GM12878 (cell line): ENCODE data around the gene XPO1. TPM values are rescaled to one million over a fixed set of nuclear protein-coding genes. Genes with fewer than 3 reads are reported as not detected.

ENCODE experiments used
- ATAC-seq: fragments of 200-7000 bp; cut with Tn5 transposase; 3 replicates; pipeline ENCODE4 v1.9.1; 2020; ENCODE audit warnings: mild to moderate bottlenecking, moderate library complexity
- BruUV-seq: library from RNA; stranded (reverse); fragments of 400-500 nt; replicated peaks from 2 replicates; lab custom pipeline; 2021; lab: Mats Ljungman, UMichigan
- CTCF ChIA-PET: fragments of 300-600 bp; sonication (Branson Sonifier 250); formaldehyde crosslinking; extraction: SDS; loops from one replicate; lab custom pipeline; 2021; ENCODE audit warnings: inconsistent platforms; lab: Yijun Ruan, JAX
- POLR2A ChIA-PET: fragments of 350-600 bp; formaldehyde crosslinking; extraction: SDS; loops from one replicate; lab custom pipeline; 2021; ENCODE audit warnings: inconsistent platforms; lab: Charles Lee
- RAD21 ChIA-PET: fragments of 300-600 bp; sonication (Branson Sonifier 250); formaldehyde crosslinking; loops from one replicate; lab custom pipeline; 2023; ENCODE audit warnings: antibody characterized with exemption; ENCODE audit not compliant: unreplicated experiment; lab: Charles Lee
- SMC1A ChIA-PET: fragments of 300-600 bp; sonication (Branson Sonifier 250); formaldehyde crosslinking; loops from one replicate; lab custom pipeline; 2023; ENCODE audit not compliant: unreplicated experiment, uncharacterized antibody; lab: Charles Lee
- DNase-seq: peaks from one replicate; pipeline ENCODE4 v3.0.0-alpha.2; 2011; ENCODE audit warnings: low read depth, low spot score
- FAIRE-seq: peaks from 3 replicates; lab custom pipeline; 2011; peaks lifted over from hg19 to GRCh38; lab: Jason Lieb, UNC
- H2AFZ ChIP-seq: 2 replicates; pipeline ENCODE4 v1.6.0; 2011; ENCODE audit warnings: low read depth, low read length, control low read depth; ENCODE audit not compliant: control insufficient read depth
- H3K27ac ChIP-seq: 2 replicates; pipeline ENCODE4 v1.5.1; 2011; ENCODE audit warnings: control low read depth; ENCODE audit not compliant: control insufficient read depth, insufficient read depth
- H3K27me3 ChIP-seq, 2 experiments: replicated peaks in 1 of 2; 2 replicates each; pipeline versions ENCODE4 v1.6.0 to v1.6.1; 2011; ENCODE audit warnings: low read length in 1 of 2; ENCODE audit not compliant: control insufficient read depth in 2 of 2, insufficient read depth in 2 of 2
- H3K36me3 ChIP-seq, 2 experiments: 2 replicates each; pipeline ENCODE4 v1.5.1; 2011; ENCODE audit warnings: low read length in 1 of 2; ENCODE audit not compliant: control insufficient read depth in 2 of 2, insufficient read depth in 2 of 2
- H3K4me1 ChIP-seq: 2 replicates; pipeline ENCODE4 v1.6.1; 2011; ENCODE audit warnings: mild to moderate bottlenecking, low read length, moderate library complexity, mixed read lengths; ENCODE audit not compliant: control insufficient read depth, insufficient read depth
- H3K4me2 ChIP-seq: 2 replicates; pipeline ENCODE4 v1.6.0; 2011; ENCODE audit warnings: control low read depth; ENCODE audit not compliant: control insufficient read depth, insufficient read depth
- H3K4me3 ChIP-seq: fragments of 200-600 bp; sonication (generic); 2 replicates; pipeline ENCODE4 v1.5.1; 2016
- H3K79me2 ChIP-seq: 2 replicates; pipeline ENCODE4 v1.6.0; 2011; ENCODE audit warnings: low read length; ENCODE audit not compliant: control insufficient read depth, insufficient read depth
- H3K9ac ChIP-seq: 2 replicates; pipeline ENCODE4 v1.8.0; 2011; ENCODE audit warnings: low read length, control low read depth, mixed read lengths; ENCODE audit not compliant: control insufficient read depth, insufficient read depth
- H3K9me3 ChIP-seq: replicated peaks from 3 replicates; pipeline ENCODE4 v1.5.1; 2011; ENCODE audit warnings: mild to moderate bottlenecking, low read length; ENCODE audit not compliant: control insufficient read depth, insufficient read depth
- H4K20me1 ChIP-seq: 2 replicates; pipeline ENCODE4 v1.6.0; 2011; ENCODE audit not compliant: control insufficient read depth, insufficient read depth
- ASH2L ChIP-seq: fragments of 300-600, 200-600 bp; sonication (generic); IDR thresholded peaks from 2 replicates; pipeline ENCODE4 v1.6.1; 2017; ENCODE audit warnings: low read depth, mild to moderate bottlenecking, borderline replicate concordance
- ATF2 ChIP-seq: IDR thresholded peaks from 2 replicates; pipeline ENCODE4 v1.6.1; 2012; ENCODE audit warnings: low read length, inconsistent platforms
- CREM ChIP-seq: IDR thresholded peaks from 2 replicates; pipeline ENCODE4 v1.6.1; 2014; ENCODE audit warnings: antibody characterized with exemption, low read depth
- MTA3 ChIP-seq: IDR thresholded peaks from 2 replicates; pipeline ENCODE4 v1.6.1; 2012; ENCODE audit warnings: low read length, inconsistent platforms, borderline replicate concordance
- POLR2AphosphoS2 ChIP-seq: IDR thresholded peaks from 2 replicates; pipeline ENCODE4 v1.6.1; 2011; ENCODE audit warnings: low read depth, mild to moderate bottlenecking, low read length, improper control_type of control experiment, moderate library complexity
- RCOR1 ChIP-seq: conservative IDR thresholded peaks from 2 replicates; pipeline ENCODE4 v1.6.1; 2012; ENCODE audit warnings: low read depth, low read length, improper control_type of control experiment
- SKIL ChIP-seq: fragments of 450-650 bp; IDR thresholded peaks from 2 replicates; pipeline ENCODE4 v1.6.1; 2017; ENCODE audit warnings: mild to moderate bottlenecking, low read depth, inconsistent platforms; ENCODE audit not compliant: poor library complexity, severe bottlenecking
- TCF3 ChIP-seq: IDR thresholded peaks from 2 replicates; pipeline ENCODE4 v1.6.1; 2012; ENCODE audit warnings: low read depth, mild to moderate bottlenecking, low read length, borderline replicate concordance; ENCODE audit not compliant: insufficient read depth
- ZBTB4 ChIP-seq: fragments of 450-650 bp; formaldehyde crosslinking; IDR thresholded peaks from 2 replicates; pipeline ENCODE4 v1.4.0; 2022; ENCODE audit warnings: mild to moderate bottlenecking, moderate library complexity
- ZNF207 ChIP-seq: fragments of 450-650 bp; IDR thresholded peaks from 2 replicates; pipeline ENCODE4 v1.6.1; 2014; ENCODE audit warnings: antibody characterized with exemption, mild to moderate bottlenecking, borderline replicate concordance
- ZNF592 ChIP-seq: fragments of 450-650 bp; IDR thresholded peaks from 2 replicates; pipeline ENCODE4 v1.6.1; 2017; ENCODE audit warnings: mild to moderate bottlenecking, moderate library complexity
- ZZZ3 ChIP-seq: IDR thresholded peaks from 2 replicates; pipeline ENCODE4 v1.6.1; 2011; ENCODE audit warnings: low read depth; ENCODE audit not compliant: control insufficient read depth, insufficient read length
- WGBS: methylation state at CpG from one replicate; pipeline ENCODE4 v1.1.6; 2016; ENCODE audit warnings: low lambda C conversion rate; ENCODE audit not compliant: insufficient replicate concordance, insufficient coverage; ENCODE audit errors: missing lambda C conversion rate; 5-methylcytosine and 5-hydroxymethylcytosine counted together
- in situ Hi-C: fragments of 300-500 bp; cut with MboI; formaldehyde crosslinking; loops from 9 replicates; pipeline ENCODE4 v1.14.3; 2018; ENCODE audit warnings: mixed read lengths
- intact Hi-C: fragments of 100-400 bp; cut with micrococcal nuclease; formaldehyde crosslinking; loops from one replicate; pipeline ENCODE4 v1.14.2; 2022; ENCODE audit not compliant: unreplicated experiment
- polyA plus RNA-seq, 11 experiments: library from polyadenylated mRNA; depleted of rRNA in 4 of 11; unstranded in 6 of 11; stranded (reverse) in 5 of 11; fragments of >200 nt; fragmentation: Nextera tagmentation in 4 of 11; fragmentation: Illumina TruSeq in 1 of 11; extraction: Ambion mirVana in 4 of 11; extraction: Trizol in 1 of 11; gene quantifications; 1 replicate in 1 of 11; 2 replicates in 10 of 11; pipeline versions ENCODE4 v1.2.1 to v1.2.3, GENCODE V29; 2011 to 2016; ENCODE audit warnings: inconsistent platforms in 2 of 11, missing spikeins in 2 of 11, low read depth in 1 of 11
- total RNA-seq, 4 experiments: library from RNA; depleted of rRNA in 3 of 4; stranded (reverse); fragments of >200 nt in 3 of 4; fragmentation: Illumina TruSeq in 1 of 4; extraction: Trizol in 1 of 4; gene quantifications; 2 replicates each; pipeline versions ENCODE4 v1.2.1 to v1.2.3, GENCODE V29; 2013 to 2021

Gene XPO1
- total and polyA plus RNA-seq, 10 of the 15 experiments (the other 5 are each of a cell fraction or from before 2014, with no cell fraction given), result 57.3 to 216 (median 153) TPM

GRCh38 chr2:61461404-61461803, 76.8 kb downstream of the XPO1 start:
- FAIRE-seq (no peak), ATAC-seq (no peak), DNase-seq (no peak)
- H3K27me3 ChIP-seq, result no peaks in the 10 kb centered on the region
- no peak overlapping the region for H3K4me3 ChIP-seq
- ChIA-PET RAD21 (no interaction called here), POLR2A (interaction anchor here (0.9 kb wide), 1 partner anchor 26 kb away, joined by 3 read pairs; no protein-coding TSS in a partner anchor), CTCF (interaction anchor here (3.4 kb wide), 1 partner anchor 35 kb away, joined by 16 read pairs; no protein-coding TSS in a partner anchor), SMC1A (interaction anchor here (0.7 to 7.1 kb wide), 3 partner anchors 19 to 107 kb away, joined by 3 to 32 read pairs (median 7); no protein-coding TSS in a partner anchor)
- WGBS, result 100% methylated on average over 2 of the region's 2 CpGs
- H3K9me3 ChIP-seq, result no peaks in the 10 kb centered on the region
- no peak for TF ChIP-seq ZZZ3
- no peak for TF ChIP-seq ZNF207
- TF ChIP-seq MTA3, result no peak
- TF ChIP-seq ATF2, result no peak
- no peak for TF ChIP-seq ASH2L
- TF ChIP-seq ZNF592, result no peak
- no peak for TF ChIP-seq SKIL
- no peak for TF ChIP-seq CREM
- TF ChIP-seq ZBTB4 (CRISPR knock-in tag), result no peak
- no peak for TF ChIP-seq POLR2AphosphoS2
- TF ChIP-seq TCF3, result no peak
- TF ChIP-seq RCOR1, result no peak
- H3K4me2 ChIP-seq, result no peak overlapping the region
- intact Hi-C loops, result no loop called here
- peaks cover 8% of the 10 kb centered on the region for H3K4me1 ChIP-seq
- H3K27ac ChIP-seq, result no peak overlapping the region
- no peak overlapping the region for H3K9ac ChIP-seq
- BruUV-seq, result no TSS peak
- peaks cover 0 to 9% of the 10 kb centered on the region in 2 experiments; a peak in 2 of 4 replicates for H3K36me3 ChIP-seq
- in situ Hi-C loops, result no loop called here
- no peaks in the 10 kb centered on the region for H4K20me1 ChIP-seq
- H3K79me2 ChIP-seq, result peaks cover 96% of the 10 kb centered on the region
- H2AFZ ChIP-seq, result no peak overlapping the region
